ENCODE measurements around the gene RPTOR. TPM values are rescaled to one million over a fixed set of nuclear protein-coding genes. Genes with fewer than 3 reads are reported as not detected.

Gene RPTOR
- total and polyA plus RNA-seq, 2 experiments from 2014 or later, result 6.6 to 16.1 TPM

DNA sequence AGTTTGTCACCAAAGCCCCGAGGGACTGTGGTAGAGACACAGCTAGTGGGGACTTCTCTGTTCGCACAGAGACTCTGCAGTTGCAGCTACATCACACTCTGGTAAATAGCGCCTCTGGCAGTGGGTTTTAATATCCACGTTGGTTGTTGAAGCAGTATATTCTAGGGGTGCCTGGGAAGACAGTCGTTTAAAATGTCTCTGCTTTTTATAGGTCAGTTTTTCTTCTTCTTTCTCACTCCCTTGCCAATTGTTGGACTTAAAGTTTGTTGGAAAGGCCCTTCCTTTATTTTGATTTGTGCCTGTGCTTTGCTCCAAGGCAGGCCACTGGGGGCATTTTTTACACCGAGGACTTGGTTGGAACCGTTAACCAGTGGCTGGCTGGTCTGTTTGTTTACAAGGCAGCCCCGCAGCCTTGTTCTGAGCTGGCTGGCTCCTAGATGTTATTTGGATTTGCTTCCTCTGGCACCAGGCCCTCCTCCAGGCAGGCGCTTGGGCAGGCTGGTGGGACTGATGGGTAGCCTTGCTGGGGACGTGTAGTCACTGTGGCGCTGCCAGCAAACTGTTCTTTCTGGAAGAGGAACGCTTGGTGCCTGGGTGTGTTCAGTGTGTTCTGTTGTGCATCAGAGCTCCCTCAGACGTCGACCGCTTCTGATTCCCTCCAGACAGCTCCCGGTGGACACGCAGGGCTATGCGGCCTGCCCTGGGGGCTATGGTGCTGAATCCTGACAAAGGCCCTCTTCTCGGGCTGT, 228.8 kb downstream of the RPTOR start:
- no peaks in the 10 kb centered on the region for H3F3A ChIP-seq (ENCODE audit: insufficient read depth)

DNA sequence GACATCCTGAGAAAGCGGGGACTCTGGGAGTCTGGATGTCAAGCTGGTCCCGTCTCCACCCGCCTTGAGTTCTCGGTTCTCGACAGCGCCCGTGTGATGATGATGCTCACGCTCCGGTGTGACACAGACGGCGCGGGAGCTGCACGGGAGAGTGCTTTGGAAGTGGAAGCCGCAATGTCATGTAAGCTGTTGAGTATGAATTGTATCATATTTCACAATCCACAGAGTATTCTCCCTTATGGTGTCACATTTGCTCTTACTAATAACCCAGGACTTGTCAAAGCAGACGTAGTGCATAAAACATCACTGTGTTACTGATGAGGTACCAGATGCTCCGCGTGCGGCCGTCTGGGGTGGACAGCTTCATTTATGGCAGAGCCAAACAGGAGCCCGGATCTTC, 229.5 kb downstream of the RPTOR start:
- WGBS, 2 experiments (ENCODE audit: low coverage in 1 of 2, low lambda C conversion rate in 2 of 2, missing lambda C conversion rate in 2 of 2), result 96 to 98% methylated on average over 20 of the region's 20 CpGs
- H3F3A ChIP-seq (ENCODE audit: insufficient read depth), result no peaks in the 10 kb centered on the region
- H4K20me1 ChIP-seq (ENCODE audit: insufficient read depth), result no peaks in the 10 kb centered on the region
- in situ Hi-C loops (cut with MboI), result no loop called here
- H3K27me3 ChIP-seq (replicated peaks; ENCODE audit: insufficient read depth), result no peaks in the 10 kb centered on the region
- no peaks in the 10 kb centered on the region for H3K79me2 ChIP-seq (ENCODE audit: insufficient read depth)
- H3K4me3 ChIP-seq, result no peak overlapping the region
- TF ChIP-seq EZH2phosphoT487 (IDR thresholded peaks at IDR 0.05; ENCODE audit: insufficient read depth, low read depth), result no peak
- H3K9me3 ChIP-seq (ENCODE audit: low read depth), result no peaks in the 10 kb centered on the region
- H3K36me3 ChIP-seq (ENCODE audit: low read depth), result no peaks in the 10 kb centered on the region
- DNase-seq, result no peak
- H3K4me2 ChIP-seq (ENCODE audit: unreplicated experiment), result no peak overlapping the region
- no peak overlapping the region for H3K27ac ChIP-seq
- H3K9ac ChIP-seq, result peak overlapping the region; percentile 20; the same call in 1 of the 2 replicates
- no peaks in the 10 kb centered on the region for H3K9me2 ChIP-seq (ENCODE audit: insufficient read depth)
- peaks cover 8% of the 10 kb centered on the region for H3K4me1 ChIP-seq (ENCODE audit: insufficient read depth)
- no peak overlapping the region for H2AFZ ChIP-seq

More for the DNA sequence above, 228.8 kb downstream of the RPTOR start:
- WGBS, 2 experiments (ENCODE audit: low coverage in 1 of 2, low lambda C conversion rate in 2 of 2, missing lambda C conversion rate in 2 of 2), result 20 to 36% methylated on average over 18 to 19 of the region's 19 CpGs
- TF ChIP-seq EZH2 (IDR thresholded peaks at IDR 0.05; ENCODE audit: insufficient read depth, poor library complexity, severe bottlenecking) (no peak), EZH2phosphoT487 (IDR thresholded peaks at IDR 0.05; ENCODE audit: insufficient read depth, low read depth) (no peak)
- Histone ChIP-seq H3K4me3 (no peak overlapping the region), H3K79me2 (ENCODE audit: insufficient read depth) (no peaks in the 10 kb centered on the region), H3K4me2 (ENCODE audit: unreplicated experiment) (no peak overlapping the region), H4K20me1 (ENCODE audit: insufficient read depth) (no peaks in the 10 kb centered on the region), H3K9me3 (ENCODE audit: low read depth) (no peaks in the 10 kb centered on the region), H3K27me3 (replicated peaks; ENCODE audit: insufficient read depth) (no peaks in the 10 kb centered on the region), H3K27ac (no peak overlapping the region; the same call in 1 of the 2 replicates), H3K4me1 (ENCODE audit: insufficient read depth) (peaks cover 8% of the 10 kb centered on the region), H3K9me2 (ENCODE audit: insufficient read depth) (no peaks in the 10 kb centered on the region), H3K36me3 (ENCODE audit: low read depth) (no peaks in the 10 kb centered on the region), H2AFZ (no peak overlapping the region), H3K9ac (peak overlapping the region; percentile 20; the same call in 1 of the 2 replicates)
- peak; percentile 54 for DNase-seq
- in situ Hi-C loops (cut with MboI), result no loop called here

DNA sequence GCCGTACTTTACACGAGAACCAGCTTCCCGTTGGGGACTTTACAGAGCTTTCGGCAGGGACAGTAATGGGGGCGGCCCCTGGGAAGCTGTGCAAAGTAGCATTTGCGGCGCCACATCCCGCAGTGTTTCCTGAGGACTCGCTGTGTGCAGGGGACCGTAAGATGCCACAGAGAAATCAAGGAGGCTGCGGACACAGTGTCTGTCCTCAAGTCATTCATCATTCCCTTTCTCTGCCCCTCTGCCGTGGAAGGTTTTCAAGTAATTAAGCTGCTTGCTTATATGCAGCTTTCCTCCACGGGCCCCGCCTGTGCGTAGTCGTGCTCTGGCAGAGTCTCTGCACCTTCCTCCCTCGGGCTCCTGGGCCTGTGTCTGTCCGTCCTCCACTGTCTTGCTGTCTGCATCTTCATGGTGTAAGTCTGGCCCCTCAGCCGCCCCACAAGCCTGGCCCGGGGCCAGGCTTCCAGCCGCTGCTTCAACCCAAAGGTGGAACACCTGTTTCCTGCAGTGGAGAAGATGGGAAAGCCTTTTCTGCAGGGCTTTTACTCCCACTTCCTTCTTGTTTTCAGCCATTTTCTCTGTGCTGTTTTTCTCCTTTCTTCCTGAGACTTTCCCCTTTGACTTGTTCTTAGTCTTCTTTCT, 230.1 kb downstream of the RPTOR start:
- H3F3A ChIP-seq (ENCODE audit: insufficient read depth), result no peaks in the 10 kb centered on the region
- H3K27ac ChIP-seq, result no peak overlapping the region
- no peak for DNase-seq
- no peaks in the 10 kb centered on the region for H3K9me2 ChIP-seq (ENCODE audit: insufficient read depth)
- H3K79me2 ChIP-seq (ENCODE audit: insufficient read depth), result no peaks in the 10 kb centered on the region
- TF ChIP-seq EZH2 (IDR thresholded peaks at IDR 0.05; ENCODE audit: insufficient read depth, poor library complexity, severe bottlenecking), result no peak
- no peak for TF ChIP-seq EZH2phosphoT487 (IDR thresholded peaks at IDR 0.05; ENCODE audit: insufficient read depth, low read depth)
- H3K4me2 ChIP-seq (ENCODE audit: unreplicated experiment), result no peak overlapping the region
- H3K27me3 ChIP-seq (replicated peaks; ENCODE audit: insufficient read depth), result no peaks in the 10 kb centered on the region
- in situ Hi-C loops (cut with MboI), result no loop called here
- H3K9me3 ChIP-seq (ENCODE audit: low read depth), result no peaks in the 10 kb centered on the region
- WGBS, 2 experiments (ENCODE audit: low coverage in 1 of 2, low lambda C conversion rate in 2 of 2, missing lambda C conversion rate in 2 of 2), result 94 to 95% methylated on average over 21 of the region's 21 CpGs
- H3K4me3 ChIP-seq, result no peak overlapping the region
- no peaks in the 10 kb centered on the region for H4K20me1 ChIP-seq (ENCODE audit: insufficient read depth)
- no peak overlapping the region for H2AFZ ChIP-seq
- peaks cover 12% of the 10 kb centered on the region for H3K4me1 ChIP-seq (ENCODE audit: insufficient read depth)
- no peak overlapping the region for H3K9ac ChIP-seq
- H3K36me3 ChIP-seq (ENCODE audit: low read depth), result no peaks in the 10 kb centered on the region

DNA sequence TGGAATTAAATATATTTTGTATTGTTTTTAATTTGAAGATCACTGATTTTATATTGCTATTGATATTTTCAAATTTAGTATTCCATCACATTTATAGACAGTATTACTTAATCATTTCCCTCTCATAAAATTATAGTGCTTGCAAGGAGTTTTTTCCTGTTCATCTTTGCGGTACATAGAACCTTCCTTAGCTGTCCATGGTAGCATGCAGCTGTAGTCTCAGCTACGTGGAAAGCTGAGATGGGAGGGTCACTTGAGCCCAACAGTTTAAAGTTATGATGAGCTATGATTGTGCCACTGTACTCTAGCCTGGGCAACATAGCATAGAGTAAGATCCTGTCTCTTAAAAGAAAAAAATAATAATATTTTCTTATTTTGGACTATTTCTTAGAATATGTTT, 231.2 kb downstream of the RPTOR start:
- no peaks in the 10 kb centered on the region for H4K20me1 ChIP-seq (ENCODE audit: insufficient read depth)
- H3K79me2 ChIP-seq (ENCODE audit: insufficient read depth), result no peaks in the 10 kb centered on the region
- 93 to 99% methylated on average over 2 of the region's 2 CpGs for WGBS, 2 experiments (ENCODE audit: low coverage in 1 of 2, low lambda C conversion rate in 2 of 2, missing lambda C conversion rate in 2 of 2)
- no peak overlapping the region for H3K4me3 ChIP-seq
- no peak for DNase-seq
- H3K4me1 ChIP-seq (ENCODE audit: insufficient read depth), result peaks cover 20% of the 10 kb centered on the region
- in situ Hi-C loops (cut with MboI), result no loop called here
- H2AFZ ChIP-seq, result no peak overlapping the region
- no peaks in the 10 kb centered on the region for H3K9me3 ChIP-seq (ENCODE audit: low read depth)
- H3K27me3 ChIP-seq (replicated peaks; ENCODE audit: insufficient read depth), result no peaks in the 10 kb centered on the region
- H3K36me3 ChIP-seq (ENCODE audit: low read depth), result no peaks in the 10 kb centered on the region
- H3K27ac ChIP-seq, result no peak overlapping the region
- TF ChIP-seq EZH2 (IDR thresholded peaks at IDR 0.05; ENCODE audit: insufficient read depth, poor library complexity, severe bottlenecking) (no peak), EZH2phosphoT487 (IDR thresholded peaks at IDR 0.05; ENCODE audit: insufficient read depth, low read depth) (no peak)
- no peak overlapping the region for H3K4me2 ChIP-seq (ENCODE audit: unreplicated experiment)
- no peak overlapping the region for H3K9ac ChIP-seq
- H3K9me2 ChIP-seq (ENCODE audit: insufficient read depth), result no peaks in the 10 kb centered on the region
- no peaks in the 10 kb centered on the region for H3F3A ChIP-seq (ENCODE audit: insufficient read depth)
